GM12865 (cell line): ENCODE results near the gene RRP8.

Source experiments
- DNase-seq: peaks from one replicate; pipeline ENCODE4 v3.0.0; 2010; ENCODE audit warnings: low read depth
- H3K4me3 ChIP-seq: 2 replicates; pipeline ENCODE4 v1.5.1; 2011; ENCODE audit warnings: mild to moderate bottlenecking, low read depth, low read length, control low read depth
- CTCF ChIP-seq: IDR thresholded peaks from 2 replicates; pipeline ENCODE4 v1.5.1; 2011; ENCODE audit warnings: low read length, control low read depth, low read depth, inconsistent platforms; ENCODE audit not compliant: insufficient read depth; ENCODE audit errors: missing control alignments

Gene RRP8

GRCh38 chr11:6640036-6640984 is 36.9 kb upstream of the RRP8 start:
- no peak for TF ChIP-seq CTCF
- no peak for DNase-seq
- H3K4me3 ChIP-seq: no peak overlapping the region

- no peak overlapping the region for H3K4me3 ChIP-seq
- no peak for DNase-seq
- no peak for TF ChIP-seq CTCF
Measured at GRCh38 chr11:6638429-6638828, 35.0 kb upstream of the RRP8 start.

GRCh38 chr11:6637871-6638270 is 34.5 kb upstream of the RRP8 start:
- no peak for TF ChIP-seq CTCF
- no peak overlapping the region for H3K4me3 ChIP-seq
- DNase-seq: no peak

GRCh38 chr11:6636480-6636879 is 33.1 kb upstream of the RRP8 start:
- DNase-seq: no peak
- no peak overlapping the region for H3K4me3 ChIP-seq
- TF ChIP-seq CTCF: no peak

- no peak overlapping the region for H3K4me3 ChIP-seq
- DNase-seq: no peak
- no peak for TF ChIP-seq CTCF
Measured at GRCh38 chr11:6635082-6635932, 31.9 kb upstream of the RRP8 start.

- no peak for TF ChIP-seq CTCF
Measured at GRCh38 chr11:6634534-6634933, 31.1 kb upstream of the RRP8 start.

More at GRCh38 chr11:6634534-6634933, 31.1 kb upstream of the RRP8 start:
- H3K4me3 ChIP-seq: no peak overlapping the region
- DNase-seq: no peak
